Bronchial epithelial cell (primary cell): Measurements from ENCODE around the gene PDZD2. TPM values are rescaled to one million over a fixed set of nuclear protein-coding genes. Genes with fewer than 3 reads are reported as not detected.
A peak's percentile ranks its signal among the peaks of the same experiment; 100 is the strongest.
"Not testable (repeated sequence)": the region's sequence is repeated elsewhere in the genome, so short reads cannot be mapped to it uniquely, and the experiment has no call there.

Source experiments
- DNase-seq: peaks from one replicate; pipeline ENCODE4 v3.0.0-alpha.2; 2010; ENCODE audit warnings: low read depth
- FAIRE-seq: peaks from 2 replicates; lab custom pipeline; 2011; peaks lifted over from hg19 to GRCh38; lab: Jason Lieb, UNC
- H3K27me3 ChIP-seq: 2 replicates; pipeline ENCODE4 v1.5.1; 2011; ENCODE audit warnings: low read length; ENCODE audit not compliant: control insufficient read depth, insufficient read depth
- H3K36me3 ChIP-seq: 2 replicates; pipeline ENCODE4 v1.5.1; 2011; ENCODE audit warnings: low read length; ENCODE audit not compliant: control insufficient read depth, insufficient read depth
- H3K4me3 ChIP-seq: 2 replicates; pipeline ENCODE4 v1.5.1; 2011; ENCODE audit warnings: mild to moderate bottlenecking, low read depth, low read length, control low read depth
- CTCF ChIP-seq: IDR thresholded peaks from 2 replicates; pipeline ENCODE4 v1.5.1; 2011; ENCODE audit warnings: mild to moderate bottlenecking, moderate library complexity, low read length, control low read depth, inconsistent platforms; ENCODE audit not compliant: insufficient read depth, severe bottlenecking
- total RNA-seq: library from RNA; depleted of rRNA; stranded (reverse); fragments of >200 nt; gene quantifications from 2 replicates; pipeline ENCODE4 v1.2.1, GENCODE V29; 2014

Gene PDZD2
- total RNA-seq, 1 donor from 2014 or later: 1.8 TPM

GRCh38 chr5:31722111-31722510 is 83.2 kb downstream of the PDZD2 start:
- Histone ChIP-seq H3K36me3 (no peaks in the 10 kb centered on the region), H3K27me3 (no peaks in the 10 kb centered on the region), H3K4me3 (no peak overlapping the region)
- no peak for TF ChIP-seq CTCF
- DNase-seq: no peak
- FAIRE-seq: no peak

- Histone ChIP-seq H3K4me3 (no peak overlapping the region), H3K36me3 (no peaks in the 10 kb centered on the region), H3K27me3 (no peaks in the 10 kb centered on the region)
- TF ChIP-seq CTCF: no peak
- DNase-seq (no peak), FAIRE-seq (peak; percentile 18)
Observed at GRCh38 chr5:31725996-31726395, 87.1 kb downstream of the PDZD2 start.

GRCh38 chr5:31726952-31727351 is 88.0 kb downstream of the PDZD2 start:
- no peak for FAIRE-seq
- no peak for DNase-seq
- H3K27me3 ChIP-seq: no peaks in the 10 kb centered on the region

GRCh38 chr5:31728039-31728438 is 89.1 kb downstream of the PDZD2 start:
- FAIRE-seq (no peak), DNase-seq (no peak)
- no peak overlapping the region for H3K4me3 ChIP-seq
- TF ChIP-seq CTCF: no peak
- no peaks in the 10 kb centered on the region for H3K36me3 ChIP-seq
- H3K27me3 ChIP-seq: no peaks in the 10 kb centered on the region

More at GRCh38 chr5:31726952-31727351, 88.0 kb downstream of the PDZD2 start:
- Histone ChIP-seq H3K4me3 (no peak overlapping the region), H3K36me3 (no peaks in the 10 kb centered on the region)
- TF ChIP-seq CTCF: no peak

GRCh38 chr5:31728806-31729205 is 89.9 kb downstream of the PDZD2 start:
- H3K4me3 ChIP-seq, FAIRE-seq, DNase-seq, H3K36me3 ChIP-seq, H3K27me3 ChIP-seq: not testable (repeated sequence)

GRCh38 chr5:31730139-31730538 is 91.2 kb downstream of the PDZD2 start:
- H3K4me3 ChIP-seq: no peak overlapping the region
- no peaks in the 10 kb centered on the region for H3K27me3 ChIP-seq
- FAIRE-seq: no peak
- no peak for TF ChIP-seq CTCF
- no peak for DNase-seq
- H3K36me3 ChIP-seq: no peaks in the 10 kb centered on the region
